Measurements from ENCODE around the gene LDB2.
"Not testable (repeated sequence)": the region's sequence is repeated elsewhere in the genome, so short reads cannot be mapped to it uniquely, and the experiment has no call there.

The LDB2 gene

DNA sequence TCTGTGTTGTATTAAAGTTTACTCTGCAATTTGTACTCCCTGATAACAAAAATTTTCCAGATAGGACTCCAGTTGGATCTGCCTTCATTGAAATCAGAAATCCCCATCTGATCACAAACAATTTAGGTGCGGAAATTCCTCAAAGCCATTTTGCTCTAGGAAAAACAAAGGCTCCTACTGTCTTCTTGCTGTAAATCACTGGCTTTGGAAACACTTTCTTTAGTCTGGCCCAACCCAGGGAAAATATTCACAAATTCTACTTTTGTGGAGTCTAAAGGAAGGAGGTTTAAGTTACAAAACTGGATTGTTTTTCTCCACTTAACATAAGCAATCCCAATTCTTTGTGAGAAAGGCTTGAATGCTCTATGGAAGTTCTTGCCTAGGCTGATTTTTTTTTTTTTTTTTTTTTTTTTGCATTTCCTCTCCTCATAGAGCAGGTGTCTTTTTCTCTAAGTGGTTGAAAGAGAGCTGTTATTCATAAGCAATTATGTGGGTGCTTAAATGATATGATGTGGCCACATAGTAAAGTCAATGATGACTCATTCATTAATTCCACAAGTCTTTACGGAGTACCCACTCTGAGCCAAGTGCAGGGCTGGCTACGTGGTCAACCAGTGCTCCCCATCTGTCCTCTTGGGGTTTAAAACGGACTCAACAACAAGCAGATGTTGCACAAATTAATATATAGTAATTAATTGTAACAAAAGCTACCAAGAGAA is 261.4 kb downstream of the LDB2 start:
- no peak for DNase-seq

DNA sequence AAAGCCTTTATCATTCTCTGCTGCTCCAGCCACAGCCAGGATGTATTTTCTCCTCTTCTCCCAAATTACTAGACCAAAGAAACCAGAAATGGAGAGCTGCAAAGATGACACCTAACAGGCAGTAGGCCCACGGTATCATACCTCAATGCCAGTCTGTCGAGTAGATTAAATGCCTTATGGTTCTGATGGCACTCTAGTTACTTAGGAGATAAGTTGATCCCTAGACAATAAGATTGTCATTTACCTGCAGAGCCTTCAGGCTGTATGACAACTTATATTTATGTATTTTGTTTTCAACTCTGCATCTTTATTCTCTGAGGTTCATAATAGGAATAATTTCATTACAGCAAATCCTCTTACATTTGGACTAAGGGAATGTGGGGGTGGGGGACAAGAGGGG is 262.1 kb downstream of the LDB2 start:
- no peak for DNase-seq

DNA sequence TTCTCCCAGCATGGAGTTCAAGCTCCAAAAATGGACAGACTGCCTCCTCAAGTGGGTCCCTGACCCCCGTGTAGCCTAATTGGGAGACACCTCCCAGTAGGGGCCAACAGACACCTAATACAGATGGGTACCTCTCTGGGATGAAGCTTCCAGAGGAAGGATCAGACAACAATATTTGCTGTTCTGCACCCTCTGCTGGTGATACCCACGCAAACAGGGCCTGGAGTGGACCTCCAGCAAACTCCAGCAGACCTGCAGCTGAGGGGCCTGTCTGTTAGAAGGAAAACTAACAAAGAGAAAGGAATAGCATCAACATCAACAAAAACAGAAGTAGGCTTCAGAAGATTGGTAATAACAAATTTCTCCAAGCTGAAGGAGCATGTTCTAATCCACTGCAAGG is 269.2 kb downstream of the LDB2 start:
- DNase-seq, result not testable (repeated sequence)

DNA sequence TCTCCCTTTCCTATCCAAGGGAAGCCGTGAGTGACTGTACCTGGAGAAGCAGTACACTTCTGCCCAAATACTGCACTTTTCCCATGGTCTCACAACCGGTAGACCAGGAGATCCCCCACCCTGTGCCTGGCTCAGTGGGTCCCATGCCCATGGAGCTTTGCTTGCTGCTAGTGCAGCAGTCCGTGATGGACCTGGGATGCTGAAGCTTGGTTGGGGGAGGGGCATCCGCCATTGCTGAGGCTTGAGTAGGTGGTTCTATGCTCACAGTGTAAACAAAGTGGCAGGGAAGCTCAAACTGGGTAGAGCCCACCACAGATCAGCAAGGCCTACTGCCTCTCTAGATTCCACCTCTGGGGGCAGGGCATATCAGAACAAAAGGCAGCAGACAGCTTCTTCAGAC is 269.6 kb downstream of the LDB2 start:
- DNase-seq, result not testable (repeated sequence)

DNA sequence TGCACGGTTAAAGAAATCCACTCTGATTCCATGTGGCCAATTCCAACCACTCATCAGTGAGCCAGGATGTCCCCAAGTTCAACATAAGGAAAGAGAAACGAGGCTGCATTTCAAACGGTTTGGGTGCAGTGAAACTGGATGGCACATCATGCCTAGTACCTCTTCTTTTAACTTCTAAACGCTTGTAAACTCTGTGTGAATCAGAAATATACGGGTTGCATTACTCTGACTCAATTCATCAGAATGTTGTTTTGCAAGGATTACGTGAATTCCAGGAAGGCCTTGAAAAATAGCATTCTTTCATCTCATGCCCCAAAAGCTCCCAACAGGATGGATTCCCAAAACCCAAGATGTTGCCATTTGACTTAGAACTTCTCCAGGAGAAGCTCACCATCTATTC is 270.4 kb downstream of the LDB2 start:
- DNase-seq, result no peak

DNA sequence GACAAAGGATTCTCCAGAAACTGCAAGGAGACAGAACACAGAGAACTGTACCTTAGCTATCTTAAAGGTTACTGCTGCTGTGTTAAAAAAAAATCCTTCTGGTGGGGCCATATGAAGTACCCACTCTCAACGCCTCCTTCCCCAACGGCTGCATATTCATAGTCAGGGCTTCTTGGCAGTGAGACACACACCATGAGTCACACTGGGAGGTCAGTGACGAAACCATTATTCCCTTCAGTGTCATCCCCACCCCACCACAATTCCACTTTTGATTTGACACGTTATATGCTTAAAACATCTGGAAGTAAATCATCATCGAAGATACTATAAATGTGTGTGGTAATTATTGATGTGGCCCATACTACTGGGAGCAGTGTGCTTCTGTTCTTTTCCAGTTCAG is 271.5 kb downstream of the LDB2 start:
- DNase-seq, result no peak

DNA sequence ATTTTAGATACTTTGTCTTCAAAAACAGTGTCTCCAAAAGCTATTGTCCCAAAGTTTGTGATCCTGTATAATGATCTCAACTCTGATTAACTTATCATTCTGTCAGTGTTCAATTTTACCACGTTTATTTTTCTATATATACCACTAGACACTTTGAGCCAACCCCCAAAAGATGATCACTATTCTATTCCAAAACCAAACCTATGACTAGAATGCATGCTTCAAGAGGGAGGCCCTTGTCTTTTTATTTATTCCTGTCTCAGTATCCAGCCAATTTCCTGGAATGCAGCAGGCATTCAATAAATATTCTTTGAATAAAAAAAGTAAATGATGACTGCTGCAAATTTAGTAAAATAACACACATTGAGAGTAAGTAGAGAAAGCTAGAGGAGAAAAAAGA is 275.6 kb downstream of the LDB2 start:
- DNase-seq, result no peak

DNA sequence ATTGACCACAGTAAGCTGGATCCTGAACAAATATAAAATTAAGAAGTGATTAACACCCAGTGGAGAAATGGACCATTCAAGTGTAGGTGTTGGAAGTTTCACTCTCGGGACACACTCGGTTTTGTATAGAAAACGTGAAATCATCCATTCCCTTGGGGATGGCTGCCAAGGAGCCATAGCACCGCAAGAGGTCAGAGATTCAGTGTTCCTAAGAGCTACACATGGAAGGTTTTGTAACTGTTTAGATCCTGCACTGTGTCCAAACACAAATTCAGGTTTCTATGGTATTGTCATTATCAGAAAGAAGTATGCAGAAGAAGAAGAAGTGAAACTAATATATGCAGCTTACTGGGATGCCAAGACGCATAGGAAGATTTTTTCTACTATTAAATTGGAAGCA is 281.0 kb downstream of the LDB2 start:
- DNase-seq, result no peak

DNA sequence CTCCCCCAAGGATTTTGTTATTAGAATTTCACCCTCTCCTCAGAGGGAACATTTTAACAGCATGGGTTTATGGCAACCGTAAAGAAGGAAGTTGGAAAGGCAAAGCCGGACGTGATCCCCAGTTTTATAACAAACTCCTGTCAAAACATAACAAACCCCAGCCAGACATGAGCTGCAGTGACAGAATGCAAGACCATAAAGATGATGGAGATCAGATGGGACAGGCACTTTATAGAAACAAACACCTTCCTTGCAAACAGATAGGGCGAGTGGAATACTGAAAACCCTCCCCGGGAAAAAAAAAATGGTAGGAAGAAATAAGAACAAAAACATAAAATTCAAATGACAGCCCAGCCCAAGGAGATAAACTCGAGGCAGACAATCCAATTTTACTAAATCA is 281.4 kb downstream of the LDB2 start:
- no peak for DNase-seq

DNA sequence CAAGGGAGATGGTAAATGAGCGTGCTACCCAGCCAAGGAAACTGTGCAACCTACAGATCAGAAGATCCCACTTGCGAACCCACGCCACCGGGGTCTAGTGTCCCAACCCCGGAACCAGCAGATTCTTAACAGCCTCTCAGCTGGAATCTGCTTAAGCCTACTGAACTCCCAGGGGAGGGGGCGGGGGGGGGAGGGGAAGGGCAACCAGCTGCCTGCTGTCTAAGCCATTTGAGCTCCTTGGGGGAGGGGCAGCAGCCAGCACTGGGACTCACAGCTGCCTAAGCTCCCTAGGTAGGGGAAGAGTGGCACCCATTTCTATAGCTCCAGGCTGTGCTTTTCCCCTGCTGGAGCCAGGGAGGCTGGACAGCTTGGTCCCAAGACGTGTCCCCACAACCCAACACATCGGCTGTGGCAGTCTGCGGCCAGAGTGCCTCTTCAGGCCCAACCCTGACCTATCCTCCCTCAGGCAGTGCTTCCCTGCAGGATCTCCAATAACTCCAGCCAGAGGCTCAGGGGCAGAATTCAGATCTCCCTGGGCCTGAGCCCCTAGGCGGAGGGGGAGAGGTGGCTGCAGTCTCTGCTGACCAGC is 289.2 kb downstream of the LDB2 start:
- no peak for DNase-seq

DNA sequence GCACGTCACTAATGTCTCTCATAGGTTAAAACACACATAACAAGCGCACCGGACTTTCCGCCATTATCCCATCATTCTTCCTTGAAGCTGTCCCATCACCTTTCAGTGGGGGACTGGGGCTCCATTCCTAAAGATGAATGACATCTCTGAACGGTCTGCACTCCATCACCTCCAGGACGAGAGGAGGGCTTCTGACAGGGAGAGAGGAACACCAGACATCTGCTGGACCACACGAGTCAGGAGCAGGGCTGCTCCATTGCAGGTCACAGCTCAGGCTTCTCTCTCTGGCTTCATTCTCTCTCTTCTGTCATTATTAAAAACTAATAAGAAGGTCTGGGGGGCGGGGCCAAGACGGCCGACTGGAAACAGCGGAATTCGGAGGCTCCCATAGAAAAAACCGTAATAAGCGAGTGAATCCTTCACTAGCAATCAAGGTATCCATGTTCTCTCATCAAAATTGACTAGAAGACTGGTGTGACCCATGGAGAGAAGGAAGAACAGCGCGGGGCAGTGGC is 289.8 kb downstream of the LDB2 start:
- no peak for DNase-seq

DNA sequence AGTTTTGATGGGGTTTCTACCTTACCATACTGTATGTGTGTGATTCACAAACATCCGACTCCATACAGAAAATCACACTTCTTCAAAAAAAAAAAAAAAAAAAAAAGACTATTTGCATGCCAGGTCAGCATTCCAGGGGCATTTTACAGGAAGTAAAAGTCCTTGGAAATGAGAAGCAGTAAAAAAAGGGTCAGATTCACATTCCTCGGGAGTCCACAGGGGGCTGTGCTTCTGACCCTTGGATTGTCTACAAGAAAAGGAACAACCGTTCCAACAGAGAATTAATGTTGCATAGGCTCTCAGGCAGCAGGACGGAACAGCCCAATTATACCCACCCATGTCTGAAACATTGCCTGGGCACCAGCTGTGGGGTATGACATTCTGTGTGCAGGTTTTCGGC is 290.3 kb downstream of the LDB2 start:
- DNase-seq, result no peak

DNA sequence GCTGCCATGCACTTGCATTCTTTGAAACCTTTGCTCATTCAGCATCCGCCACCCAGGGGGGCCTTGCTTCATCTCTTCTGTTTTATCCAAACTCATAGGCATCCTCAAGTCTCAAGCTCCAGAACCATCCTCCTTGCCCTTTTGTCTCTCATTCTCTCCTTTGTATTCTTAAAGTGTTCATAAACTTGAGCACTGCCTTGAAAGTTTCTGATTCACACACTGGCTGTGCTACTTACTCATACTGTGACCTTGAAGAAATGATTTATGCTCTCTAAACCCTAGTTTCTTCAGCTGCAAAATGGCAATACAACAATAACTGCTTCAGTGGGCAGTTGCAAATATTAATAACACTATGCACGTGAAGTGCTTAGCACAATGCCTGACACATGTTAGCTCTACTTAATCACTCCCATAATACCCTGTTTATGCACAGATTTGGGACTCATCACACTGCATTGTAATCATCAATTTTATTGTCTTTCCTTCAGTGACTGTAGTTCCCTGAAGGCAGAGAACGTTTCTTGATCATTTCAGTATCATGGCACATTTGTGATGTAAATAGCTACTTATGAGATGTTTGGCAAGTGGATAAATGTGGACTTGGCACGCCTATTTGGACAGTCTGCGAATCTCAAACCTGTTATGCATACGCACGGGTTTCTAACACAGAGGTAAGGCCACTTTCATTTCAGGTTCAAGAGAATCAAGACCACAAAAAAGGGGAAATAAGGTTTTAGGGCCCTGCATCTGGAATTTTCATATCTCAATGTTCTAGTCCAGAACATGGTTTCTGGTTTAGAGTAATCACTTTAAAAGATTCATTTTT is 291.0 kb downstream of the LDB2 start:
- DNase-seq, result no peak

DNA sequence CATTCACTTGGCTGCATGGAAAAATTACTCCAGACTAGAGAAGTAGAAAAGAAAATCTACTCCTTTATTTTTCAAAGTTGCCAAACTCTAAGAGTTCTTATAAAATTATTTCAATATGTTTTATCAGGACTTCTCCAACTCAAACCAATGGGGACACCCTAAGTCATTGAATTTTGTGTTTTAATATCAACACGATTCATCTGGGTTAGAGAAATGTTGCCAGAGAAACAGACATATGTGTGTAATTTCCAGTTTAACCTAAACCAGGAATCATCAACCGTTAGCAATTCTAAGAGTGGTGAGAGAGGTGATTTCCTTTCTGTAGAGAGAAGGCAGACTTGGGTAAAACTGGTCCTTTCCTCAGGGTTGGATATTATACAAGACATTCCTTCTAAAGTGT is 291.8 kb downstream of the LDB2 start:
- DNase-seq, result no peak

DNA sequence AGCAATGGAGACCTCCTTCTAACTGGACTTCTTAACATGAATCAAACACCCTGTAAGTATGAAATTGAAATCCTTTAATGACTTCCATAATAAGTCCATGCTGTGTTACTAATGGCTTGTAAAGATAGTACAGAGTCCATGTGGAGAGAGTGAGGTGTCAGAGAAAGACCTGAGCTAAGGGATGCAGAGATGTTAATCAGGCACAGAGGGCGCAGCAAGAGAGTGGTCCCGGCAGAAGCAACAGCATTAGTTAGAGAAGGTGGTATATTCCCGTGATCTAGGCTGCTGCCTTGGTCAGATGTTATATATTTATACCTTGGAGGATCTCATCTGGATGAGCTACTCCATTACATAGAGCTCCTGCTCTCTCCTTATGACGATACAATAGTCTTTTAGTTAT is 295.3 kb downstream of the LDB2 start:
- no peak for DNase-seq

DNA sequence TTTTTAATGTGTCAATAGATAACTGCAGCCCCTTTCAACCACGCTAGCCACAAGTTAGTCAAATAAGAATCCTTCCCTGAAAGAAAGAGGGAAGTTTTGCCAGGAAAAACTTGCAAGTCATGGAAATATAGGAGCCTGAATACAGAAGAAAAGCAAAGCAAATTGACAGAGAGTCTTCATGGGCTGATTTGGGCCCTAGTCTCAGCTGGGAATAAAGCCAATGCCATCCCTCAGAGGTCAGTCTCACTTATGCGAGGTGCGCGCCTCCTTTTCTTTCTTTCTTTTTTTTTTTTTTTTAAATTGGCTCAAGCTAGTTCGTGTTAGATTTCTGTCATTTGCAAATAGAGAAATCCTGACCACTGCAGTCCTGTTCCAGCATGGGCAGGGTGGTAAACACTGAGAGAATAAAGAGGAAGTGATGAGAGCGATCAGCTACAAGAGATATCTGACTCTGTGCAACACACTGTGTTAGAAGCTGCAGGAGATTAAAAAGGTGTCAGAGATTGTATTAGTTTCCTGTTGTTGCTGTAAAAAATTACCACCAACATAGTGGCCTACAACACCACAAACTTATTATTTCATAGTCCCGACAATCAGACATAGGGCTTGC is 299.7 kb downstream of the LDB2 start:
- no peak for DNase-seq

DNA sequence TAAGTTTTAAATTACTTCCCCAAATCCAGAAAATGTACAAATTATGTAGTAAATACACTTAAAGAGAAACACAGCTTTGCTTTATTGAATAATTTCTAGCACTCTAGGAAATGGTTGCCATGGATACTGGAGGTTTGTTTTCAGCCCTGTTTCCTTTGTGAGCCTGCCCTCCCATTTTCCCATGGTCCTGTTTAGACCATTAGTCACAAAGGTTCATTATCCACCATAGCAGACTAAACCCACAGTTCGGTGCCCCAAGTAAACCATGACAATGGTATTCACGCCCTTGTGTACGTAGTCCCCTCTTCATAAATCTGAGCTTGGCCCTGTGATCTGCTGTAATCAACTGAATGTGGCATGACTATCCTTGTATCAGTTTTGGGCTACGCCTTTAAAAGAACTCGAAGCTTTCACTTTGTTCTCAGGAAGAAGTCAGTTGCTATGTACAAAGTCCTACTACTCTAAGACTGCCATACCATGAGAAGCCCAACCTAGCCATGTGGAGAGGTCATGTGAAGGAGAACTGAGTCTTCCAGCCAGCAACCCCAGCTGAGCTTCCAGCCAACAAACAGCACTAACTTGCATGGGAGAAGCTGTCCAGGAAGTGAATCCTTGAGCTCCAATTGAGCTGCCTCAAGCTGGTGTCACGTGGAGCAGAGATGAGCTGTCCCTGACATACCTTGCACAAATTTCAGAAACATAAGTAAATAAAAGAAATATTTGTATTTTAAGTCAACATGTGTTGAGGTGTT is 300.4 kb downstream of the LDB2 start:
- no peak for DNase-seq

DNA sequence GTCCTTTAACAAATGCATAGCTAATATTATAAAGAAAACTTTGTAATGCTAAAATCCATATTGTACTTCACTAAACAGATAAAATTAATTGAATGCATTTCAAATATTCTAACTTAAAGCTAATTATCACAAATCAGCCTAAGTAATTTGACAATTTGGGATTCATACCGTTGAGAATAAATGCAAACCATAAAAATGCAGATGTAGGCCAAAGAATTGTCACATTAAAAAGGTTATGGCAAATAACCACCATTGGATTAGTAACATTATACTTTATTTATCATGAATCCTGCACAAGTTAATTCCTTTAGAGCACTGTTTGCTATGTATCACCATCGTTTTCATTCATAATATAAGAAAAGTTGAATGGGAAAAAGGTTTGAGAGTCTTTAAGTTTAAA is 301.0 kb downstream of the LDB2 start:
- no peak for DNase-seq

DNA sequence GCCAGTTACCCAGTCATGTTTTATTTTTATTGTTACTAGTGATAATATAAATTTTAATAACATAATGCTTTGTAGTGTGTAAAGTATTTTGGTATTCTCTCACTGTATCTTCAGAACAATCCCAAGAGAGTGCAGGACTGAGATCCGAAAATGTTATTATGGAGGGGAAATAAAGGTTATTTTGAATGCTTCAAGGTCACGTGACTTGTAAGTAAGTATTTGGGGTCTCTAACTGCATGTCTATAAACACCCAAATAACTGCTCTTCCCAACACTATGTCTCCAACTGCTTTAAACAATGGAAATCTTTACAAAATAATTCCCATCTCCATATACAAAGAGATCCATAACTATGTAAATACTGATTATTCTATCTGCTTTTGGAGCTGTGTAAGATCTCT is 302.2 kb downstream of the LDB2 start:
- no peak for DNase-seq

DNA sequence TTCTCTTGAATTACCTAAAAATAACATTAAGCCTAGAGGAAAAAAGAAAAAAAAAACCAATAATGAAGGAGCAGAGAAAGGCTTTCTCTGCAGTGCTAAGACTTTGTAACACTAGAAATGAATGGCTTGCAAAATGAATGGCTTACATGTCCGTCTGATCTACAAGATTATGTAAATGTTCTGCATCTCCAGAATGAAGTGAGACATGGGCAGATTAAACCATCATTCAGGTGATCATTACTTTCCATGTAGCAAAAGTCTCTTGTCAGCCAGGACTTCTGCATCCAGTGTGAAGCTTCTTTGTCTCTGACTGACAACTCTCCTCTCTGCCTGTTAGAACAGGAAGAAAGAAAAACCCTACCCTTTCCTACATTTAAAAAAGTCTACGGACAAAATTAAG is 304.3 kb downstream of the LDB2 start:
- no peak for DNase-seq

DNA sequence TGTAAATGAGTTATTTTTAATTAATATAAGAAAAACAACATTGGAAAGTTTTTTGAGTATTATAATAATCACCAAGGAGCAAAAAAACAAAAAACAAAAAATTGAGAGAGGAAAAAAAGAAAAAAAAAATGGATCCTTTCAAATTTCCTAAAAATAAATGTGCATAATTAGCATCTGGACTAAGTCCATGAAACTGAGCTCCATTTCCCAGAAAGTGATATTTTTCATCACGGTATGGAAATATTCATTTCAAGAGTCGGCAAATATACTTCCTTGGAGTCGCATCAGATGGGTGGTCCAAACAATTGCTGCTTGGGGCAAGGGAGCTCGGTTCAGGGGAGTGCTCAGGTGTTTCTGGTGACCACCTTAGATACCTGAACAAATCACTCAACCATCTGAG is 305.1 kb downstream of the LDB2 start:
- no peak for DNase-seq

DNA sequence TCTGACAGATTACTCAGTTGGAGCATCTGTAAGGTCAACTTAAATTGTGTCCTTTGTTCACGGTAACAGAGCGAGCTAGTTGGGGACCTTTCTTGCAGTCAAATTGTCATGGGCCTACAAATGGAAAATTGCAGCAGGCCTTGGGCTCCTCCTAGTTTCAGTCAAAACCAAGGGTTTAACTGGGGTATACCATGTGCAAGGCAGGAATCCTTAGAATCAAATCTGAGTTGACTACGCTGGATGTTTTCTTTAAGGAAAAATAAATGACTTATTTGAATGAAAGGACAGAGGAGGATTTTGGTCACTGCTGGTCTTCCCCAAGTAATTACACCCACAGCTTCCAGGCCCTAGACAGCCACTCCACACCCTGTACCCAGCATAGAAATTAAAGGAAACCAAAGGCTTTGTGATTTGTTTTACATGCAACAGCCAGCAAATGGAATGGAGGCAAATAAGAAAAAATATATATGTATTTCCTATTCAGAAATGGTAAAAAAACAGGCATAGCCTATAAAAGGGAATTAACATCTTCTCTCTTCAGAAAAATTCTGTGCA is 307.1 kb downstream of the LDB2 start:
- no peak for DNase-seq

DNA sequence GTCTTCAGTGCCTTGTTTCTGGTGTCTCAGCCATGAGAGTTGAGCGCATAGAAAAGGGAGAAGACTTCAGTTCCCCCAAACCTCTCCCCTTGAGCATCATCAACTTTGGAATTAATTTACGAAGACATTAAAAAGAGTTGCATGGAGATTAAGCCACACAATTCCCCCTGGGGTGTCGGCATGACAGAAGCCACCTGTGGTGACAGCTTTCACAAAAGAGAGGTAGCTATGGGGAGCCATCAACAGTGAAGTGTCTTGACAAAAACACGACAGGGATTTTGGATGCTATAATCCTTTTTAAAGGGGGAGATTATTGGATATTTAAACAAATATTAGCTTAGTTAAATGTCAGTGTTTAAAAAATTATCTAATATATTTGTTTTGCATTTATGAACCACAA is 307.6 kb downstream of the LDB2 start:
- DNase-seq, result no peak

Data from KG1 (cell line).